Adrenal gland (tissue), 12 donors: ENCODE measurements around the gene ANKS1A. TPM values are rescaled to one million over a fixed set of nuclear protein-coding genes. Genes with fewer than 3 reads are reported as not detected.
A peak's percentile ranks its signal among the peaks of the same experiment; 100 is the strongest.

Experiments used
- DNase-seq, 7 donors: peaks; one replicate each; pipeline ENCODE4 v3.0.0-alpha.2; 2019 to 2020
- H3K27ac ChIP-seq, 5 donors: fragments of 200-600 bp; sonication (generic) in 4 of 5; 1 replicate in 3 of 5; 2 replicates in 2 of 5; pipeline versions ENCODE4 v1.5.1 to v1.8.0; 2016 to 2020; ENCODE audit warnings: mild to moderate bottlenecking in 1 of 5
- H3K27me3 ChIP-seq: fragments of 200-600 bp; 2 replicates; pipeline ENCODE4 v1.8.0; 2021
- H3K36me3 ChIP-seq, 2 donors: fragments of 200-600 bp; replicated peaks in 1 of 2; 1 replicate in 1 of 2; 2 replicates in 1 of 2; pipeline versions ENCODE4 v1.5.1 to v1.8.0; 2018 to 2022
- H3K4me1 ChIP-seq, 2 donors: fragments of 200-600 bp; replicated peaks in 1 of 2; 1 replicate in 1 of 2; 2 replicates in 1 of 2; pipeline versions ENCODE4 v1.5.1 to v1.8.0; 2018 to 2021
- H3K4me3 ChIP-seq, 4 donors: fragments of 200-600 bp; sonication (generic) in 3 of 4; one replicate each; pipeline ENCODE4 v1.5.1; 2016 to 2018
- H3K9me3 ChIP-seq, 3 donors: fragments of 200-600 bp; sonication (generic) in 1 of 3; replicated peaks in 1 of 3; 1 replicate in 2 of 3; 2 replicates in 1 of 3; pipeline versions ENCODE4 v1.5.1 to v1.8.0; 2016 to 2021
- CTCF ChIP-seq, 6 experiments: fragments of 450-650 bp in 4 of 6; fragments of 200-600 bp in 2 of 6; sonication (generic) in 1 of 6; IDR thresholded peaks; 1 replicate in 5 of 6; 2 replicates in 1 of 6; pipeline versions ENCODE4 v1.5.1 to v1.8.0; 2016 to 2021; ENCODE audit warnings: antibody characterized with exemption in 6 of 6, mild to moderate bottlenecking in 2 of 6, moderate library complexity in 1 of 6
- POLR2A ChIP-seq, 2 donors: fragments of 450-650 bp; IDR thresholded peaks; one replicate each; pipeline ENCODE4 v1.6.1; 2017; ENCODE audit warnings: antibody characterized with exemption in 2 of 2, mild to moderate bottlenecking in 2 of 2, moderate library complexity in 1 of 2
- WGBS, 4 donors: extraction: QIAGEN DNeasy Blood & Tissue Kit in 2 of 4; methylation state at CpG; one replicate each; pipeline versions ENCODE4 v1.1.5 to v1.1.7; 2013 to 2017; 5-methylcytosine and 5-hydroxymethylcytosine counted together
- intact Hi-C, 2 donors: fragments of 100-400 bp; cut with DNase I; formaldehyde crosslinking; loops; one replicate each; pipeline versions ENCODE4 v1.14.1 to v1.15.0; 2022 to 2023
- polyA plus RNA-seq, 3 donors: library from polyadenylated mRNA; stranded (reverse); fragments of 200-250 nt in 2 of 3; fragments of 350-450 nt in 1 of 3; fragmentation: Illumina TruSeq in 1 of 3; extraction: RNeasy Lipid Tissue Mini Kit (QIAGEN cat#74804) in 1 of 3; gene quantifications; one replicate each; pipeline ENCODE4 v1.2.3, GENCODE V29; 2013 to 2014
- total RNA-seq, 9 donors: library from RNA; depleted of rRNA in 4 of 9; stranded (reverse); fragments of >200 nt in 4 of 9; fragments of 120-200 nt in 1 of 9; fragmentation: NEBNext Ultra II Directional in 1 of 9; extraction: Animal tissue kit (Norgen Biotek cat#: 25700) in 1 of 9; gene quantifications; one replicate each; pipeline versions ENCODE4 v1.1.0 to v1.2.4, GENCODE V29; 2013 to 2023
- donor health status: healthy with polysubstance abuse.
- donor health status: Bipolar disorder and iron deficiency.
- donor health status: DM: yes; HTN: yes; CAD: no.
- donor health status: DM: no; HTN: no; CAD: no.
- donor health status: DM: no; HTN: no; CAD: no.
- donor health status: DM: yes; HTN: yes; CAD: no.

Gene ANKS1A
- total and polyA plus RNA-seq, 12 donors = 11.7 to 68.0 (median 42.4) TPM

GRCh38 chr6:34914358-34914757 lies 25.3 kb downstream of the ANKS1A start:
- Histone ChIP-seq H3K27me3 (no peaks in the 10 kb centered on the region), H3K4me1 (peaks cover 0 to 61% of the 10 kb centered on the region in 2 donors), H3K27ac (no peak overlapping the region), H3K4me3 (no peak overlapping the region), H3K9me3 (no peaks in the 10 kb centered on the region), H3K36me3 (no peaks in the 10 kb centered on the region)
- TF ChIP-seq CTCF (IDR thresholded peaks at IDR 0.05) (no peak), POLR2A (IDR thresholded peaks at IDR 0.05) (no peak)
- WGBS, 4 donors = 68 to 76% (median 73%) methylated on average over 4 of the region's 4 CpGs
- no peak for DNase-seq
- intact Hi-C loops = no loop called here

- H3K4me1 ChIP-seq = peaks cover 0 to 54% of the 10 kb centered on the region in 2 donors
- no peak overlapping the region for H3K4me3 ChIP-seq
- TF ChIP-seq CTCF (IDR thresholded peaks at IDR 0.05) = no peak
- TF ChIP-seq POLR2A (IDR thresholded peaks at IDR 0.05) = no peak
- peak overlapping the region in 2 of 5 donors; percentile 46 to 48 for H3K27ac ChIP-seq
- H3K9me3 ChIP-seq = no peaks in the 10 kb centered on the region
- DNase-seq = no peak
- no peaks in the 10 kb centered on the region for H3K27me3 ChIP-seq
- WGBS, 4 donors = 84 to 86% (median 85%) methylated on average over 4 of the region's 4 CpGs
- no peaks in the 10 kb centered on the region for H3K36me3 ChIP-seq
- intact Hi-C loops = no loop called here
Observed at GRCh38 chr6:34916348-34916967, 27.4 kb downstream of the ANKS1A start.

- H3K27me3 ChIP-seq = no peaks in the 10 kb centered on the region
- intact Hi-C loops = no loop called here
- DNase-seq = no peak
- peaks cover 0 to 44% of the 10 kb centered on the region in 2 donors for H3K4me1 ChIP-seq
- TF ChIP-seq CTCF (IDR thresholded peaks at IDR 0.05) (no peak), POLR2A (IDR thresholded peaks at IDR 0.05) (no peak)
- no peaks in the 10 kb centered on the region for H3K36me3 ChIP-seq
- WGBS, 4 donors = 77 to 88% (median 86%) methylated on average over 6 of the region's 6 CpGs
- peak overlapping the region in 2 of 5 donors; percentile 46 to 48 for H3K27ac ChIP-seq
- H3K9me3 ChIP-seq = no peaks in the 10 kb centered on the region
- H3K4me3 ChIP-seq = no peak overlapping the region
Observed at GRCh38 chr6:34917626-34918285, 28.7 kb downstream of the ANKS1A start.

- intact Hi-C loops = no loop called here
- TF ChIP-seq POLR2A (IDR thresholded peaks at IDR 0.05) (no peak), CTCF (IDR thresholded peaks at IDR 0.05) (no peak)
- 81 to 100% (median 95%) methylated on average over 1 of the region's 1 CpG for WGBS, 4 donors
Observed at GRCh38 chr6:34919651-34920050, 30.6 kb downstream of the ANKS1A start.

More at GRCh38 chr6:34919651-34920050, 30.6 kb downstream of the ANKS1A start:
- no peaks in the 10 kb centered on the region for H3K27me3 ChIP-seq
- peak overlapping the region in 2 of 5 donors; percentile 24 to 34 for H3K27ac ChIP-seq
- no peaks in the 10 kb centered on the region for H3K36me3 ChIP-seq
- H3K4me1 ChIP-seq = peaks cover 0 to 38% of the 10 kb centered on the region in 2 donors
- no peaks in the 10 kb centered on the region for H3K9me3 ChIP-seq
- no peak for DNase-seq
- no peak overlapping the region for H3K4me3 ChIP-seq
